HG03097 (cell line): Measurements from ENCODE around the gene FAM200A.
"Not testable (repeated sequence)": the region's sequence is repeated elsewhere in the genome, so short reads cannot be mapped to it uniquely, and the experiment has no call there.

Experiments used
- ATAC-seq: cut with Tn5 transposase; IDR thresholded peaks from one replicate; pipeline ENCODE4 v1.9.1; 2021; ENCODE audit not compliant: unreplicated experiment, low FRiP score

The FAM200A gene

GRCh38 chr7:99504603-99505323 is 47.2 kb downstream of the FAM200A start, which contains the start of gene ZKSCAN5:
ZKSCAN5 (plus strand) TSS chr7:99504662; CDS start chr7:99506045, 1,383 bp downstream.
- ATAC-seq: peak; percentile 58

- ATAC-seq: no peak
These were observed 47.7 kb downstream of the FAM200A start for GRCh38 chr7:99504281-99504602.

- not testable (repeated sequence) for ATAC-seq
These were observed 50.7 kb downstream of the FAM200A start for GRCh38 chr7:99501236-99501635.

DNA sequence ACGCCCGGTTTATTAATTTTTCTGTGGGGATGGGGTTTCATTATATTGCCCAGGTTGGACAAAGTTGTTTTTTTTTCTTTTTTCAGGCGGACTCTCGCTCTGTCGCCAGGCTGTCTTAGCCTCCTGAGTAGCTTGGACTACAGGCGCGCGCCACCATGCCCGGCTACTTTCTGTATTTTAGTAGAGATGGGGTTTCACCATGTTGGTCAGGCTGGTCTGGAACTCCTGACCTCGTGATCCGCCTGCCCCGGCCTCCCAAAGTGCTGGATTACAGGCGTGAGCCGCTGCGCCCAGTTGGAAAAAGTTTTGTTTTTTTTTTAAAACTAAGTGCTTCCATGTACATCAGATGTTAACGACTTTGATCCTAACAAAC is 51.3 kb downstream of the FAM200A start:
- no peak for ATAC-seq

- peak; percentile 40 for ATAC-seq
These were observed 51.9 kb downstream of the FAM200A start, which contains the start of gene ZNF394 for GRCh38 chr7:99499721-99500636. ZNF394 (minus strand) TSS chr7:99500281; CDS start chr7:99500093, 188 bp downstream.

DNA sequence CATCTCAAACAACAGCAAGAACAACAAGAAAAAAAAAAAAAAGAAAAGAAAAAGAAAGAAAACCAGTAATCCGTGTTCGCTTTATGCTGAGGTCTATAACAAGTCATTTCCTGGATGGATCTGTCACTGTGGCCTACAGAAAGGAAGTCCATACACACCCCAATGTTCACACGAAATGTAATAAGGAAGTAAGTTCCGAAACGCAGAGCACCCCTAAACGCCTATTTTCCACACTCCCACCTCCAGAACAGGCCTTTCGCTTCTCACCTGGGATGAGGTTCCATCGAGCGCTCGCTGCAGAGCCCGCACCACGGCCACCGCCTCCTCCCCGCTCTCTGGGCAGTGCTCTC is 52.6 kb downstream of the FAM200A start:
- ATAC-seq: no peak

- ATAC-seq: no peak
These were observed 53.4 kb downstream of the FAM200A start for GRCh38 chr7:99498546-99498944.

GRCh38 chr7:99497766-99498545 is 54.0 kb downstream of the FAM200A start:
- no peak for ATAC-seq
